Naive B cell (primary cell): ENCODE measurements around the gene HSPA1A. TPM values are rescaled to one million over a fixed set of nuclear protein-coding genes. Genes with fewer than 3 reads are reported as not detected.
"Not testable (repeated sequence)": the region's sequence is repeated elsewhere in the genome, so short reads cannot be mapped to it uniquely, and the experiment has no call there.

Experiments used
- ATAC-seq, 2 donors: fragments of 150-1000 bp; cut with Tn5 transposase; 2 replicates each; pipeline ENCODE4 v1.10.0; 2021; ENCODE audit warnings: low read depth in 2 of 2, mild to moderate bottlenecking in 2 of 2, moderate library complexity in 2 of 2
- DNase-seq: peaks from one replicate; pipeline ENCODE4 v3.0.0; 2022
- H3K27ac Mint-ChIP-seq, 6 donors: one replicate each; pipeline ENCODE4 v1.8.0; 2020 to 2022; ENCODE audit warnings: mild to moderate bottlenecking in 6 of 6, mixed read lengths in 6 of 6, moderate library complexity in 5 of 6, inconsistent platforms in 2 of 6
- H3K27me3 Mint-ChIP-seq, 3 donors: one replicate each; pipeline ENCODE4 v1.8.0; 2021 to 2022; ENCODE audit warnings: mixed read lengths in 3 of 3, mild to moderate bottlenecking in 1 of 3
- H3K36me3 Mint-ChIP-seq, 2 donors: one replicate each; pipeline ENCODE4 v1.8.0; 2020 to 2022; ENCODE audit warnings: mixed read lengths in 2 of 2, inconsistent platforms in 1 of 2, mild to moderate bottlenecking in 1 of 2
- H3K4me1 Mint-ChIP-seq, 3 donors: one replicate each; pipeline ENCODE4 v1.8.0; 2020 to 2022; ENCODE audit warnings: mixed read lengths in 3 of 3, inconsistent platforms in 1 of 3, mild to moderate bottlenecking in 1 of 3, moderate library complexity in 1 of 3
- H3K4me3 Mint-ChIP-seq, 8 donors: one replicate each; pipeline ENCODE4 v1.8.0; 2020 to 2022; ENCODE audit warnings: mild to moderate bottlenecking in 8 of 8, mixed read lengths in 8 of 8, moderate library complexity in 8 of 8, inconsistent platforms in 2 of 8
- H3K9me3 Mint-ChIP-seq, 7 donors: one replicate each; pipeline ENCODE4 v1.8.0; 2020 to 2022; ENCODE audit warnings: mixed read lengths in 7 of 7, mild to moderate bottlenecking in 5 of 7, inconsistent platforms in 2 of 7, moderate library complexity in 1 of 7
- polyA plus RNA-seq, 6 donors: library from polyadenylated mRNA; unstranded; fragments of 300-500 nt; fragmentation: Illumina TruSeq; gene quantifications; one replicate each; pipeline ENCODE4 v1.2.3, GENCODE V29; 2021; ENCODE audit warnings: low read depth in 6 of 6

Gene HSPA1A
- polyA plus RNA-seq, 6 donors from 2014 or later = 0.23 to 12.1 (median 7.9) TPM

DNA sequence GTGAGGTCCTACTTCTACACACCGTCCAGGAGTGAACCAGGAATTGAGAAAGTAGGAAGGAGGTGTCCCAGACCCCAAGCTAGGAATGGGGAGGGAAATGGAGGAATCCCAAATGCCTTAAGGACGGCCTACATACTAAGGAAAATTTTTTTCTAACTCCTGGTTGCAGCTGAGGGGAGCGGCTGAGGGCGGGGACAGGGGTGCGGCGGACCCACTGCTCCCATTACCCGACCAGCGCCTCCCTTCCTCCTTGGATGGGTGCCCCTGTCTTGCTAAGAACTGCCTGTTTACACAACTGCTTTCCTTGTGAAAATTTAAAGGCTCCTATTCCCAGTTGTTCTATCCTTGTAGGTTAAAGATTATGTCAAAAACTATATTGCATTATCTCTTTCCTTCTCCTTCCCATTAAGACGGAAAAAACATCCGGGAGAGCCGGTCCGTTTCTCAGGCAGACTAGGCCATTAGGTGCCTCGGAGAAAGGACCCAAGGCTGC lies 11.5 kb downstream of the HSPA1A start:
- ATAC-seq (peak; percentile 22 to 24), DNase-seq (no peak)
- Mint-ChIP-seq H3K36me3 (no peaks in the 10 kb centered on the region), H3K4me1 (peaks cover 25 to 59% (median 33%) of the 10 kb centered on the region in 3 donors), H3K27ac (peak overlapping the region; percentile 81 to 98 (median 94)), H3K27me3 (no peaks in the 10 kb centered on the region), H3K9me3 (no peaks in the 10 kb centered on the region), H3K4me3 (peak overlapping the region; percentile 90 to 98 (median 94))

DNA sequence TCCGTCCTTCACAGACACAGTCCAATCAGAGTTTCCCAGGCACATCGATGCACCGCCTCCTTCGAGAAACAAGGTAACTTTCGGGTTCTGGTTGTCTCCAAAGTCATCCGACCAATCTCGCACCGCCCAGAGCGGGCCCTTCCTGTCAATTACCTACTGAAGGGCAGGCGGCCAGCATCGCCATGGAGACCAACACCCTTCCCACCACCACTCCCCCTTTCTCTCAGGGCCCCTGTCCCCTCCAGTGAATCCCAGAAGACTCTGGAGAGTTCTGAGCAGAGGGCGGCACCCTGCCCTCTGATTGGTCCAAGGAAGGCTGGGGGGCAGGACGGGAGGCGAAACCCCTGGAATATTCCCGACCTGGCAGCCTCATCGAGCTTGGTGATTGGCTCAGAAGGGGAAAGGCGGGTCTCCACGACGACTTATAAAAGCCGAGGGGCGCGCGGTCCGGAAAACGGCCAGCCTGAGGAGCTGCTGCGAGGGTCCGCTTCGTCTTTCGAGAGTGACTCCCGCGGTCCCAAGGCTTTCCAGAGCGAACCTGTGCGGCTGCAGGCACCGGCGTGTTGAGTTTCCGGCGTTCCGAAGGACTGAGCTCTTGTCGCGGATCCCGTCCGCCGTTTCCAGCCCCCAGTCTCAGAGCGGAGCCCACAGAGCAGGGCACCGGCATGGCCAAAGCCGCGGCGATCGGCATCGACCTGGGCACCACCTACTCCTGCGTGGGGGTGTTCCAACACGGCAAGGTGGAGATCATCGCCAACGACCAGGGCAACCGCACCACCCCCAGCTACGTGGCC lies 12.1 kb downstream of the HSPA1A start, which contains the start of gene HSPA1B:
Gene HSPA1B (plus strand): TSS at position 453 of the 794 bp plus-strand sequence. CDS start 213 bp downstream, at position 666.
- Mint-ChIP-seq H3K9me3 (no peaks in the 10 kb centered on the region), H3K36me3 (no peaks in the 10 kb centered on the region), H3K4me3 (peak within 1 kb of the TSS; percentile 90 to 98 (median 94)), H3K27ac (peak within 1 kb of the TSS; percentile 81 to 98 (median 94)), H3K4me1 (peaks cover 19 to 55% (median 26%) of the 10 kb centered on the region in 3 donors), H3K27me3 (no peaks in the 10 kb centered on the region)
- DNase-seq (peak; percentile 84), ATAC-seq (peak; percentile 74)

DNA sequence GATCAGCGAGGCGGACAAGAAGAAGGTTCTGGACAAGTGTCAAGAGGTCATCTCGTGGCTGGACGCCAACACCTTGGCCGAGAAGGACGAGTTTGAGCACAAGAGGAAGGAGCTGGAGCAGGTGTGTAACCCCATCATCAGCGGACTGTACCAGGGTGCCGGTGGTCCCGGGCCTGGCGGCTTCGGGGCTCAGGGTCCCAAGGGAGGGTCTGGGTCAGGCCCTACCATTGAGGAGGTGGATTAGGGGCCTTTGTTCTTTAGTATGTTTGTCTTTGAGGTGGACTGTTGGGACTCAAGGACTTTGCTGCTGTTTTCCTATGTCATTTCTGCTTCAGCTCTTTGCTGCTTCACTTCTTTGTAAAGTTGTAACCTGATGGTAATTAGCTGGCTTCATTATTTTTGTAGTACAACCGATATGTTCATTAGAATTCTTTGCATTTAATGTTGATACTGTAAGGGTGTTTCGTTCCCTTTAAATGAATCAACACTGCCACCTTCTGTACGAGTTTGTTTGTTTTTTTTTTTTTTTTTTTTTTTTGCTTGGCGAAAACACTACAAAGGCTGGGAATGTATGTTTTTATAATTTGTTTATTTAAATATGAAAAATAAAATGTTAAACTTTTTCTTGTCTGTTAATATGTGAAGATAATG lies 14.4 kb downstream of the HSPA1A start:
- peaks cover 19 to 53% (median 30%) of the 10 kb centered on the region in 3 donors for H3K4me1 Mint-ChIP-seq
- peak overlapping the region; percentile 80 to 95 (median 88) for H3K4me3 Mint-ChIP-seq
- DNase-seq (peak; percentile 53), ATAC-seq (peak; percentile 13 to 15)
- H3K27me3 Mint-ChIP-seq = no peaks in the 10 kb centered on the region
- no peaks in the 10 kb centered on the region for H3K36me3 Mint-ChIP-seq
- H3K9me3 Mint-ChIP-seq = no peaks in the 10 kb centered on the region
- peak overlapping the region; percentile 2 to 99 (median 74) for H3K27ac Mint-ChIP-seq

DNA sequence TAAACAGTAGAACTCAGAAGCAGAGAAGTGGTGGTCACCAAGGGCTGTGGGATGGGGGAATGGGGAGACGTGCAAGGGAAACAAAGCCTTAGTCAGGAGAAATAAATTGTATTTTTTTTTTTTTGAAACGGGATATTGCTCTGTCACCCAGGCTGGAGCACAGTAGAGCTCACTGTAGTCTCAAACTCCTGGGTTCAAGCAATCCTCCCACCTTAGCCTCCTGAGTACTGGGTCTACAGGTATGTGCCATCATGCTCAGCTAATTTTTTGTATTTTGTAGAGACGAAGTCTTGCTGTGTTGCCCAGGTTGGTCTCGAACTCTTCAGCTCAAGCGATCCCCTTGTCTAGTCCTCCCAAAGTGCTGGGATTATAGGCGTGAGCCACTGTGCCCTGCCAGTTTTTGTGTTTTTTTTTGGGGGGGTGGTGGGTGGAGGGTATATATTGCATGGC lies 15.6 kb downstream of the HSPA1A start:
- DNase-seq (no peak), ATAC-seq (no peak)
- Mint-ChIP-seq H3K4me3 (peak overlapping the region; percentile 80 to 95 (median 88)), H3K27me3 (no peaks in the 10 kb centered on the region), H3K36me3 (no peaks in the 10 kb centered on the region), H3K4me1 (peaks cover 20 to 55% (median 38%) of the 10 kb centered on the region in 3 donors), H3K9me3 (no peaks in the 10 kb centered on the region), H3K27ac (peak overlapping the region in 5 of 6 donors; percentile 14 to 83 (median 81))

DNA sequence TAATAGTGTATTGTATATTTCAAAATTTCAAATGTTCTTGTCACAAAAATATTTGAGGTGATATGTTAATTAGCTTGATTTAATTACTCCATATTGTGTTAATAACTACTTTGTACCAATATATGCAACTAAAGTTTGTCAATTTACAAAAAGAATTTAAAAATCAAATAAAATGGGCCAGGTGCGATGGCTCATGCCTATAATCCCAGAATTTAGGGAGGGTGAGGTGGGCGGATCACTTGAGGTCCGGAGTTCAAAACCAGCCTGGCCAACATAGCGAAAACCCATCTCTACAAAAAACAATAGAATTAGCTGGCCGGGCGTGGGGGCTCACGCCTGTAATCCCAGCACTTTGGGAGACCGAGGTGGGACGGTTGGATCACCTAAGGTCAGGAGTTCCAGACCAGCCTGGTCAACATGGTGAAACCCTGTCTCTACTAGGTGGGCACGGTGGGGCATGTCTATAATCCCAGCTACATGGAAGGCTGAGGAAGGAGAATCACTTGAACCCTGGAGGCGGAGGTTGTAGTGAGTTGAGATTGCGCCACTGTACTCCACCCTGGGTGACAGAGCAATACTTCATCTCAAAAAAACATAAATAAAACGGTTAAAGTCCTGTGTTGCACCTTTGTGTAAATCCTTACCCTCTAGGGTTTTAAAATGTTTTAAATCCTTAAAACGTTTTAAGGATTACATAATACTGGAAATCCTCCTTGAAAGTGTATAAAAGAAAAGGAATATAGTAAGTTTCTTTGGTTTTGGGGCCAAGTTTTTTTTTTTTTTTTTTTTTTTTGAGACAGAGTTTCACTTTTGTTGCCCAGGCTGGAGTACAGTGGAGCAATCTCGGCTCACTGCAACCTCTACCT lies 16.2 kb downstream of the HSPA1A start:
- Mint-ChIP-seq H3K4me3 (peak overlapping the region in 7 of 8 donors; percentile 19 to 89 (median 85)), H3K36me3 (no peaks in the 10 kb centered on the region), H3K27ac (peak overlapping the region in 1 of 6 donors; percentile 72), H3K9me3 (no peaks in the 10 kb centered on the region), H3K27me3 (no peaks in the 10 kb centered on the region), H3K4me1 (peaks cover 27 to 55% (median 41%) of the 10 kb centered on the region in 3 donors)
- no peak for DNase-seq
- ATAC-seq = no peak

DNA sequence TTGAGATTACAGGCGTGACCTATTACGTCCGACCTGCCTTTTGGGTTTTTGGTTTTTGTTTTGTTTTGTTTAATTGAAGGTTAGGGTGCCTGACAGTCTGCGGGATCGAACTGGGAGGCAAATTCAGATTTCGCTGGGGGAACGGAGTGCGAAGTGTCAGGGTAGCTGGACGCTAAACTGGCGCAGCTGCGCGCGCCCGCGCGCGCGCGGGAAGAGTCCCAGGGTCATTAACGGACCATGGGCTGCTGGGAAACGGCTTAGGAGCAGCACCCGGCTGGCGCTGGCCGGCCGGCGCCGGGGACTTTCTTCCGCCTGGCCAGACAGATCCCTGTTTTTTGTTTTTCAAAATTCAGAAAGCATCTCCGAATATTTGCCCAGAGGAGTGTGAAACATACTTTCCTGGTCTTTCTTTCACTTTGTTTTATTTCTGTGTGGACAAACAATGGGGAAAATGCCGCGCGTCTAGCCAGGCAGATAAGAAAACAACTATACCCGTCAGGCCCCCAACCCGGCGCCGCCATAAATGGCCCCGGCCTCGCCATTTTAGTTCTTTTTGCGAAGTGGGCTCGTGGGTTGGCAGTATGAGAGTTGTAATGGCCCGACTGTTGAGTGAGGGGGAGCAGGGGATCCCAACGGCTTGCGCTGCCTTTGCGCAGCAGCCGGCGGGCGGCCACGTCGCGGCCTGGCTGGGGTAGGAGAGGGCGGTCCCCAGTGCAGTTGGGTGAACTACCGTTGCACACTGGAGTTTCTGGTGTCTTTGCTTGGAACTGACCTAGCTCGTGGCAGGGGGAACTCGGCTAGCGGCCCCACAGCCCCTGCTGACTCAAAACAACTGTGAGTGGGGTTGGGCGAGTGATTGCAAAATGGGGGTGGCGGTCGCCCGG lies 19.3 kb downstream of the HSPA1A start:
- H3K27ac Mint-ChIP-seq = peak overlapping the region; percentile 97 to 100 (median 100)
- H3K4me3 Mint-ChIP-seq = peak overlapping the region; percentile 92 to 99 (median 98)
- peaks cover 32 to 63% (median 54%) of the 10 kb centered on the region in 3 donors for H3K4me1 Mint-ChIP-seq
- H3K27me3 Mint-ChIP-seq = no peaks in the 10 kb centered on the region
- H3K36me3 Mint-ChIP-seq = peaks cover 5 to 12% of the 10 kb centered on the region in 2 donors
- peak; percentile 66 to 68 for ATAC-seq
- no peaks in the 10 kb centered on the region for H3K9me3 Mint-ChIP-seq
- DNase-seq = peak; percentile 81

DNA sequence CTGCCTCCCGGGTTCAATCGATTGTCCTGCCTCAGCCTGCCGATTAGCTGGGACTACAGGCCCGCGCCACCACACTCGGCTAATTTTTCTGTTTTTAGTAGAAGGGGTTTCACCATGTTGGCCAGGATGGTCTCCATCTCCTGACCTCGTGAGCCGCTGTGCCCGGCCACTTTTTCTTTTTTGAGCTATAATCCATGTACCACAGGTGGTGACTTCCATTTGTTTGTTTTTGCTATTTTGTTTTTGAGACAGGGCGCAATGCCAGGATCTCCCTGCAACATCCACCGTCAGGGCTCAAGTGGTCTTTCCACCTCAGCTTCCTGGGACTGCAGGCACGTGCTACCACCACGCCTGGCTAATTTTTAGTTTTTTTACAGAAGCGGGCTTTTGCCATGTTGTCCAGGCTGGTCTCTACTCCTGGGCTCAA lies 20.7 kb downstream of the HSPA1A start:
- H3K4me3 Mint-ChIP-seq = peak overlapping the region; percentile 92 to 99 (median 98)
- no peaks in the 10 kb centered on the region for H3K9me3 Mint-ChIP-seq
- ATAC-seq (no peak), DNase-seq (no peak)
- H3K36me3 Mint-ChIP-seq = peaks cover 10 to 12% of the 10 kb centered on the region in 2 donors
- H3K4me1 Mint-ChIP-seq = peaks cover 20 to 51% (median 40%) of the 10 kb centered on the region in 3 donors
- no peaks in the 10 kb centered on the region for H3K27me3 Mint-ChIP-seq
- H3K27ac Mint-ChIP-seq = peak overlapping the region; percentile 88 to 99 (median 96)

DNA sequence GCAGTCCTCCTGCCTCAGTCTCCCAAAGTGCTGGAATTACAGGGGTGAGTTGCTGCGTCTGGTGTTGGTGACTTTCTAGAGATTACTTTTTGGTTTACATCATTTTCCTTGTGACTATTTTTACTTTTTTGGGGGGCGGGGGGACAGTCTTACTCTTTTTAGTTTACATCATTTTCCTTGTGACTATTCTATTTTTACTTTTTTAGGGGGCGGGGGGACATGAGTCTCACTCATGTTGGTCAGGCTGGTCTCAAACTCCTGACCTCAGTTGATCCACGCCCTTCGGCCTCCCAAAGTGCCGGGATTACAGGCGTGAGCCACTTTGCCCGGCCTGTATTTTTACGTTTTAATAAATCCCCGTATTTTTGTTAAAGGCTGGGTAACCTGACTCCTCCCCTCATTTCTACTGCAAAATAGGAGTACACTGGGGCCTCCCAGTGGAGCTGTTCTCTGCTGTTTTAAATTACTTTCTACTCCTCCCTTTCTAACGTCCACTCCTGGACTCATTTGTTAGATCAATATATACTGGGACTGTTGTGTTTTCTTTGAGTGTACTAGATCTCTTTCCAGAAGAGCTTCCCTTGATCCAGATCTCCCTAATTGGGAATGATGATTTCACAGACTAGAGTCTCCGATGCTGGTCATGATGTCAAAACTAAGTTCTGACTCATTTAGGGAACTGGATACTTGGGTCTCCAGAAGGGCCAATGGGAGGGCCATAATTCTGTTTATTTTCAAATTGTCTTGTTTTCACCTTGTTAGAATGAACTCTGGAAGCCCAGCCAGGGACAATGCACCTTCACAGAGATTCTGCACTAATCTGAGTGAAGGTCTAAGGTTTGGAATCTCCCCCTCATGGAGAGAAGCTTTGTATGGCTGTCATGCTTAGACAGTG lies 21.4 kb downstream of the HSPA1A start:
- DNase-seq (no peak), ATAC-seq (no peak)
- Mint-ChIP-seq H3K9me3 (no peaks in the 10 kb centered on the region), H3K27ac (peak overlapping the region; percentile 88 to 99 (median 96)), H3K4me1 (peaks cover 20 to 51% (median 40%) of the 10 kb centered on the region in 3 donors), H3K27me3 (no peaks in the 10 kb centered on the region), H3K36me3 (peaks cover 10 to 12% of the 10 kb centered on the region in 2 donors), H3K4me3 (peak overlapping the region; percentile 92 to 99 (median 98))

DNA sequence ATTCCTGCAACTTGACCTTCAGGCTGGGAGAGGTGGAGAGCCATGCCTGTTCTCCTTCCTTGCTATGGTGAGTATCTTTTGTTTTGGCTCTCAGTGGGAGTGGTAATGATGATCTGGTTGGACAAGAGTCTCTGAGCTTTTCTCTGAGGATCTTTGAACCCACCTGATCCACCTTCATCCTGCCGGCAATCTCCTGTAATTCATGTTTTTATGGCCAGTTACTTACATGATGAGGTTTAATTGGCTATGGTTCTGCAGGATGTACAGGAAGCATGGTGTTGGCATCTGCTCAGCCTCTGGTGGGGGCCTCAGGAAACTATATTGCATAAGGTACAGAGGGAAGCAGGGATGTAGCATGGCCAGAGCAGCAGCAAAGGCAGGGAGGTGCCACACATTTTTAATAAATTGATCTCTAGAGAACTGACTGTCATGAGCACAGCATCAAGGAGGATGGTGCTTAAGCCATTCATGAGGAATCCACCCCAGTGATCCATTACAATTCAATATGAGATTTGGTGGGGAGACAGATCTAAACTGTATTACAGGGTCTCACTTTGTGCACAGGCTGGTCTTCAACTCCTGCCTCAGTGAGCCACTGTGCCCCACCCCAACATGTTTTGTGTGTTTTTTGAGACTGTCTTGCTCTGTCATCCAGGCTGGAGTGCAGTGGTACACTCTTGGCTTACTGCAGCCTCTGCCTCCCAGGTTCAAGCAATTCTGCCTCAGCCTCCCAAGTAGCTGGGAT lies 22.2 kb downstream of the HSPA1A start:
- H3K36me3 Mint-ChIP-seq = peaks cover 10 to 12% of the 10 kb centered on the region in 2 donors

DNA sequence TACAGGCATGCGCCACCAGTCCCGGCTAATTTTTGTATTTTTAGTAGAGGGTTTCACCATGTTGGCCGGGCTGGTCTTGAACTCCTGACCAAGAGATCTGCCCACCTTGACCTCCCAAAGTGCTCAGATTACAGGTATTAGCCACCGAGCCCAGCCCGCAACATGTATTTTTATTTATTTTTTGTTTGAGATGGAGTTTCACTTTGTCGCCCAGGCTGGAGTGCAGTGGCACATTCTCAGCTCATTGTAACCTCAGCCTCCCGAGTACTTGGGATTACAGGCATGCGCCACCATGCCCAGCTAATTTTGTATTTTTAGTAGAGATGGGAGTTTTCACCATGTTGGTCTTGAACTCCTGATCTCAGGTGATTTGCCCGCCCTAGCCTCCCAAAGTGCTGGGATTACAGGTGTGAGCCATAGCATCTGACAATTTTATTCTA lies 22.8 kb downstream of the HSPA1A start:
- H3K4me1 Mint-ChIP-seq = peaks cover 20 to 45% (median 40%) of the 10 kb centered on the region in 3 donors
- H3K27ac Mint-ChIP-seq = peak overlapping the region in 1 of 6 donors; percentile 77
- not testable (repeated sequence) for H3K9me3 Mint-ChIP-seq, DNase-seq, ATAC-seq, H3K27me3 Mint-ChIP-seq
- peaks cover 10 to 12% of the 10 kb centered on the region in 2 donors for H3K36me3 Mint-ChIP-seq
- H3K4me3 Mint-ChIP-seq = peak overlapping the region in 4 of 8 donors; percentile 92 to 99 (median 97)

More for the DNA sequence above, 22.2 kb downstream of the HSPA1A start:
- Mint-ChIP-seq H3K27ac (peak overlapping the region in 5 of 6 donors; percentile 10 to 99 (median 74)), H3K4me1 (peaks cover 20 to 49% (median 40%) of the 10 kb centered on the region in 3 donors), H3K9me3 (no peaks in the 10 kb centered on the region), H3K27me3 (no peaks in the 10 kb centered on the region), H3K4me3 (peak overlapping the region; percentile 30 to 99 (median 96))
- ATAC-seq (no peak), DNase-seq (no peak)
